ENCODE results near the gene HOXB4. TPM values are rescaled to one million over a fixed set of nuclear protein-coding genes. Genes with fewer than 3 reads are reported as not detected.

HOXB4 gene
- total RNA-seq, 4 donors from 2014 or later, result 3.5 to 8.3 (median 5.0) TPM

GRCh38 chr17:48592057-48592514, 13.9 kb upstream of the HOXB4 start:
- peaks cover 6 to 54% (median 19%) of the 10 kb centered on the region in 4 donors for H3K27me3 ChIP-seq
- TF ChIP-seq CTCF (IDR thresholded peaks at IDR 0.05), result no peak
- no peak for TF ChIP-seq EP300 (IDR thresholded peaks at IDR 0.05)
- no peak for TF ChIP-seq POLR2A (IDR thresholded peaks at IDR 0.05; ENCODE audit: low read depth)
- no peak for TF ChIP-seq POLR2AphosphoS5 (IDR thresholded peaks at IDR 0.05)
- H3K4me3 ChIP-seq, result peak overlapping the region; percentile 54 to 64 (median 60)

GRCh38 chr17:48591255-48592056, 13.3 kb upstream of the HOXB4 start:
- Histone ChIP-seq H3K9me3 (no peaks in the 10 kb centered on the region), H3K4me3 (peak overlapping the region in 3 of 4 donors; percentile 54 to 64 (median 57)), H3K27ac (replicated peaks in 1 of 4) (peak overlapping the region in 2 of 4 donors; percentile 56 to 72), H3K4me1 (peaks cover 29 to 54% (median 45%) of the 10 kb centered on the region in 4 donors), H3K27me3 (peaks cover 6 to 48% (median 13%) of the 10 kb centered on the region in 4 donors), H3K36me3 (no peaks in the 10 kb centered on the region)
- intact Hi-C loops (cut with DNase I), result loop anchor here (5.0 kb wide), 1 partner anchor 254 kb away; no protein-coding TSS in a partner anchor
- no peak for DNase-seq (ENCODE audit: extremely low spot score)
- TF ChIP-seq EP300 (IDR thresholded peaks at IDR 0.05) (no peak), POLR2A (IDR thresholded peaks at IDR 0.05; ENCODE audit: low read depth) (no peak), POLR2AphosphoS5 (IDR thresholded peaks at IDR 0.05) (no peak)
- 94% methylated on average over 10 of the region's 10 CpGs for WGBS

More at GRCh38 chr17:48592057-48592514, 13.9 kb upstream of the HOXB4 start:
- H3K9me3 ChIP-seq, result no peaks in the 10 kb centered on the region
- DNase-seq (ENCODE audit: extremely low spot score), result no peak
- no peaks in the 10 kb centered on the region for H3K36me3 ChIP-seq
- peaks cover 25 to 54% (median 44%) of the 10 kb centered on the region in 4 donors for H3K4me1 ChIP-seq
- intact Hi-C loops (cut with DNase I), result loop anchor here (5.0 kb wide), 1 partner anchor 255 kb away; no protein-coding TSS in a partner anchor
- 36% methylated on average over 20 of the region's 33 CpGs for WGBS
- H3K27ac ChIP-seq (replicated peaks in 1 of 4), result peak overlapping the region; percentile 42 to 72 (median 60)

GRCh38 chr17:48590607-48591161, 12.5 kb upstream of the HOXB4 start:
- Histone ChIP-seq H3K4me1 (peaks cover 31 to 54% (median 46%) of the 10 kb centered on the region in 4 donors), H3K36me3 (no peaks in the 10 kb centered on the region), H3K9me3 (no peaks in the 10 kb centered on the region), H3K27me3 (peaks cover 0 to 40% (median 9%) of the 10 kb centered on the region in 4 donors), H3K27ac (replicated peaks in 1 of 4) (peak overlapping the region in 1 of 4 donors; percentile 91), H3K4me3 (no peak overlapping the region)
- DNase-seq (ENCODE audit: extremely low spot score), result no peak
- TF ChIP-seq POLR2AphosphoS5 (IDR thresholded peaks at IDR 0.05), result no peak
- no peak for TF ChIP-seq EP300 (IDR thresholded peaks at IDR 0.05)
- intact Hi-C loops (cut with DNase I), result loop anchor here (5.0 kb wide), 1 partner anchor 253 kb away; no protein-coding TSS in a partner anchor

- peaks cover 0 to 34% (median 4%) of the 10 kb centered on the region in 4 donors for H3K27me3 ChIP-seq
- peaks cover 35 to 57% (median 48%) of the 10 kb centered on the region in 4 donors for H3K4me1 ChIP-seq
- TF ChIP-seq POLR2AphosphoS5 (IDR thresholded peaks at IDR 0.05) (no peak), CTCF (IDR thresholded peaks at IDR 0.05) (no peak), EP300 (IDR thresholded peaks at IDR 0.05) (no peak), POLR2A (IDR thresholded peaks at IDR 0.05; ENCODE audit: low read depth) (no peak)
- intact Hi-C loops (cut with DNase I), result loop anchor here (5.0 kb wide), 1 partner anchor 253 kb away; no protein-coding TSS in a partner anchor
- no peak for DNase-seq (ENCODE audit: extremely low spot score)
- peak within 1 kb of the TSS in 2 of 4 donors; percentile 13 to 91 for H3K27ac ChIP-seq (replicated peaks in 1 of 4)
- 81% methylated on average over 23 of the region's 23 CpGs for WGBS
- H3K36me3 ChIP-seq, result no peaks in the 10 kb centered on the region
- H3K9me3 ChIP-seq, result no peaks in the 10 kb centered on the region
- peak within 1 kb of the TSS in 2 of 4 donors; percentile 8 to 28 for H3K4me3 ChIP-seq
Measured at GRCh38 chr17:48589831-48590606, 11.9 kb upstream of the HOXB4 start, which contains the start of gene HOXB3. HOXB3 (minus strand) TSS chr17:48590241; CDS start chr17:48552474, 37,767 bp downstream.

Data from esophagus muscularis mucosa (tissue), 4 donors.